GM18505 (cell line): ENCODE results near the gene SH3BGR.
"Not testable (repeated sequence)": the region's sequence is repeated elsewhere in the genome, so short reads cannot be mapped to it uniquely, and the experiment has no call there.

ENCODE experiments used
- ATAC-seq: cut with Tn5 transposase; IDR thresholded peaks from one replicate; pipeline ENCODE4 v1.9.1; 2021; ENCODE audit not compliant: unreplicated experiment
- POLR2A ChIP-seq: IDR thresholded peaks from 4 replicates; pipeline ENCODE4 v1.6.1; 2011; ENCODE audit warnings: borderline replicate concordance; ENCODE audit not compliant: insufficient read depth, insufficient read length; ENCODE audit errors: extremely low read depth

The SH3BGR gene

GRCh38 chr21:39531064-39531463 lies 79.3 kb downstream of the SH3BGR start:
- no peak for TF ChIP-seq POLR2A
- ATAC-seq, result no peak

GRCh38 chr21:39531840-39532239 lies 80.1 kb downstream of the SH3BGR start:
- TF ChIP-seq POLR2A, result no peak
- no peak for ATAC-seq

GRCh38 chr21:39533545-39534380 lies 82.0 kb downstream of the SH3BGR start:
- TF ChIP-seq POLR2A, result no peak
- ATAC-seq, result no peak

- no peak for TF ChIP-seq POLR2A
- no peak for ATAC-seq
Measured at GRCh38 chr21:39535646-39536437, 84.1 kb downstream of the SH3BGR start.

GRCh38 chr21:39536835-39537234 lies 85.1 kb downstream of the SH3BGR start:
- TF ChIP-seq POLR2A, result no peak
- no peak for ATAC-seq

- TF ChIP-seq POLR2A, result no peak
- ATAC-seq, result no peak
Measured at GRCh38 chr21:39537571-39537970, 85.8 kb downstream of the SH3BGR start.

- ATAC-seq, result no peak
Measured at GRCh38 chr21:39538453-39539042, 86.8 kb downstream of the SH3BGR start.

GRCh38 chr21:39540367-39540766 lies 88.6 kb downstream of the SH3BGR start:
- ATAC-seq, result not testable (repeated sequence)

More at GRCh38 chr21:39538453-39539042, 86.8 kb downstream of the SH3BGR start:
- TF ChIP-seq POLR2A, result no peak

- no peak for ATAC-seq
- TF ChIP-seq POLR2A, result no peak
Measured at GRCh38 chr21:39542736-39543135, 91.0 kb downstream of the SH3BGR start.

GRCh38 chr21:39546522-39546921 lies 94.8 kb downstream of the SH3BGR start:
- no peak for ATAC-seq
- TF ChIP-seq POLR2A, result no peak

- no peak for TF ChIP-seq POLR2A
- ATAC-seq, result no peak
Measured at GRCh38 chr21:39552856-39553255, 101.1 kb downstream of the SH3BGR start.

- no peak for ATAC-seq
- TF ChIP-seq POLR2A, result no peak
Measured at GRCh38 chr21:39553331-39553730, 101.6 kb downstream of the SH3BGR start.

- no peak for ATAC-seq
- TF ChIP-seq POLR2A, result no peak
Measured at GRCh38 chr21:39555911-39556590, 104.3 kb downstream of the SH3BGR start.
